ENCODE data around the gene MYH11. TPM values are rescaled to one million over a fixed set of nuclear protein-coding genes. Genes with fewer than 3 reads are reported as not detected.

Gene MYH11
- total RNA-seq, 1 donor from 2014 or later: 0.04 TPM

GRCh38 chr16:15899538-15900100, 42.8 kb upstream of the MYH11 start:
- Histone ChIP-seq H3K4me3 (ENCODE audit: low read depth, low read length) (no peak overlapping the region), H3K27me3 (ENCODE audit: control insufficient read depth, insufficient read depth, low read length) (no peaks in the 10 kb centered on the region), H3K36me3 (ENCODE audit: control insufficient read depth, insufficient read depth, low read length) (no peaks in the 10 kb centered on the region)
- no peak for TF ChIP-seq CTCF (IDR thresholded peaks at IDR 0.05; ENCODE audit: insufficient read depth, low read length, poor library complexity, severe bottlenecking)
- DNase-seq (ENCODE audit: low read depth): peak; percentile 95

GRCh38 chr16:15898654-15899053, 41.8 kb upstream of the MYH11 start:
- H3K36me3 ChIP-seq (ENCODE audit: control insufficient read depth, insufficient read depth, low read length): no peaks in the 10 kb centered on the region
- no peaks in the 10 kb centered on the region for H3K27me3 ChIP-seq (ENCODE audit: control insufficient read depth, insufficient read depth, low read length)
- no peak for DNase-seq (ENCODE audit: low read depth)
- H3K4me3 ChIP-seq (ENCODE audit: low read depth, low read length): no peak overlapping the region
- TF ChIP-seq CTCF (IDR thresholded peaks at IDR 0.05; ENCODE audit: insufficient read depth, low read length, poor library complexity, severe bottlenecking): no peak

GRCh38 chr16:15897834-15898254, 41.0 kb upstream of the MYH11 start:
- TF ChIP-seq CTCF (IDR thresholded peaks at IDR 0.05; ENCODE audit: insufficient read depth, low read length, poor library complexity, severe bottlenecking): no peak
- Histone ChIP-seq H3K4me3 (ENCODE audit: low read depth, low read length) (no peak overlapping the region), H3K36me3 (ENCODE audit: control insufficient read depth, insufficient read depth, low read length) (no peaks in the 10 kb centered on the region), H3K27me3 (ENCODE audit: control insufficient read depth, insufficient read depth, low read length) (no peaks in the 10 kb centered on the region)
- no peak for DNase-seq (ENCODE audit: low read depth)

- H3K36me3 ChIP-seq (ENCODE audit: control insufficient read depth, insufficient read depth, low read length): no peaks in the 10 kb centered on the region
- no peak for TF ChIP-seq CTCF (IDR thresholded peaks at IDR 0.05; ENCODE audit: insufficient read depth, low read length, poor library complexity, severe bottlenecking)
- DNase-seq (ENCODE audit: low read depth): no peak
- H3K27me3 ChIP-seq (ENCODE audit: control insufficient read depth, insufficient read depth, low read length): no peaks in the 10 kb centered on the region
- no peak overlapping the region for H3K4me3 ChIP-seq (ENCODE audit: low read depth, low read length)
Observed at GRCh38 chr16:15897121-15897780, 40.4 kb upstream of the MYH11 start.

GRCh38 chr16:15894571-15895374, 37.9 kb upstream of the MYH11 start:
- no peak for TF ChIP-seq CTCF (IDR thresholded peaks at IDR 0.05; ENCODE audit: insufficient read depth, low read length, poor library complexity, severe bottlenecking)
- H3K4me3 ChIP-seq (ENCODE audit: low read depth, low read length): no peak overlapping the region
- no peaks in the 10 kb centered on the region for H3K27me3 ChIP-seq (ENCODE audit: control insufficient read depth, insufficient read depth, low read length)
- no peak for DNase-seq (ENCODE audit: low read depth)
- H3K36me3 ChIP-seq (ENCODE audit: control insufficient read depth, insufficient read depth, low read length): no peaks in the 10 kb centered on the region
